Measurements from ENCODE around the gene COPZ1.

COPZ1 gene

GRCh38 chr12:54357506-54358190 is 32.7 kb downstream of the COPZ1 start:
- H3K4me3 ChIP-seq (ENCODE audit: low read depth, low read length), result no peak overlapping the region

GRCh38 chr12:54358191-54358944 is 33.4 kb downstream of the COPZ1 start:
- peak overlapping the region; percentile 64 for H3K4me3 ChIP-seq (ENCODE audit: low read depth, low read length)

DNA sequence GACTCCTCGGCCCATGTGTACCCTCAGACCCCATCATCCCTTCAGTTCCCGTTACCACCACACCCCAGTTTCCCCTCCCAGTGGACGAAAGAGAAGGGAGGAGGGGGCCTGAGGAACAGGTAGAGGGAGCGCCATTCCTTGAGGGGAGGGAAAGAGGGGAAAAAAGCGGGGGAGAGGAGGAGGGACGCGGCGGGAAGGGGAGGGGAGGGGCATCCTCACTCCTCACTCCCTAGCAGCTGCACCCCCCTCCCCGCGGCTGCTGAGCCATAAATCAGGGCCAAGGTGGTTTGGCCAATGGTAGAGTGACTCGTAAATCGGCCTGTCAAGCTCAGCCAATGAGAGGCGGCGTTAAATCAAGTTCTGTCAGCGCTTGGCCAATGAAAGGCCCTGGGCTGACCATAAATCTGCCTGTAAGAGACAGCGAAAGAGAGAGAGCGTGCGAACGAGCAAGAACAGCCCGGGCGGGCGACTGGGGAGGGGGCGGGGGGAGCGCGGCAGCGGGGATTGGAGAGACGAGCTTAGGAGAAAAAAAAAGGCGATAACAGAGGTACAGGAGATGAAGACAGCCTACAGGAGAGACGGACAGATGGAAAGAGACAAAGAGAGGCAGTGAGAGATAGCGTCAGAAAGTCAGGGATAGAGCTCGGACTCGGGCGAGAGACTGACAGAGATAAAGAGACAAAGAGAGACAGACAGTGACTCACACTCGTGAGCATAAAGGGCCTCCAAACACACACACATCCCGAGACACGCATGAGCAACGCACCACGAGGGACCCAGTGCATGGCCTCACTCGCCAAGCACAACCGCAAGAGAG is 34.2 kb downstream of the COPZ1 start:
- peak overlapping the region; percentile 64 for H3K4me3 ChIP-seq (ENCODE audit: low read depth, low read length)

DNA sequence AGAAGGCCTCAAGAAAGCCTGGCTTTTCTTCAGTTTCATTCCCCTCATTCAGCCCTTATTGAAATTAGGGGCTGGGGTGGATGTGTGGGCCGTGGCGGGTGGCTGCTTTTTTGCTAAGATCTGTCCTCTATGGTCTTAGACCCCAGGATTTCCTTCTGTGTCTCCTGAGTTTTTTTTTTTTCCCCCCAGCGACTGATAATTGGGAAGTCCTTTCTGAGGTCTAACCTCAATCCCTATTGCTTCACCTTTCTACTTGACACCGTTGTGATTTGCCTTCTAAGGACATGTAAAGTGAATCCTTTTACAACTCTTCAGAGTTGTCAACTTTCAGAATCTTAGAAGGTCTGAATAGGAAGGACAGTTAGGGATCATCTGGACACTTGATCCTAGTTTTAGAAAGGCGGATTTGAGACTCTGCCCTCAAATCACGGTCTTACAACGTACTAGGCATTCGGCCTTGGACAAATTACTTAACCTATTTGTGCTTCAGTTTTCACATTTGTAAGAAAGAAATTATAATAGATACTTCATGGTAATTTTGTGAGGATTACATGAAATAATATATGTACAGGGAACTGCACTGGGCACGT is 34.9 kb downstream of the COPZ1 start:
- H3K4me3 ChIP-seq (ENCODE audit: low read depth, low read length), result peak overlapping the region; percentile 52

GRCh38 chr12:54360717-54361456 is 36.0 kb downstream of the COPZ1 start:
- H3K4me3 ChIP-seq (ENCODE audit: low read depth, low read length), result no peak overlapping the region

- H3K4me3 ChIP-seq (ENCODE audit: low read depth, low read length), result no peak overlapping the region
Measured at GRCh38 chr12:54363047-54363446, 38.1 kb downstream of the COPZ1 start.

DNA sequence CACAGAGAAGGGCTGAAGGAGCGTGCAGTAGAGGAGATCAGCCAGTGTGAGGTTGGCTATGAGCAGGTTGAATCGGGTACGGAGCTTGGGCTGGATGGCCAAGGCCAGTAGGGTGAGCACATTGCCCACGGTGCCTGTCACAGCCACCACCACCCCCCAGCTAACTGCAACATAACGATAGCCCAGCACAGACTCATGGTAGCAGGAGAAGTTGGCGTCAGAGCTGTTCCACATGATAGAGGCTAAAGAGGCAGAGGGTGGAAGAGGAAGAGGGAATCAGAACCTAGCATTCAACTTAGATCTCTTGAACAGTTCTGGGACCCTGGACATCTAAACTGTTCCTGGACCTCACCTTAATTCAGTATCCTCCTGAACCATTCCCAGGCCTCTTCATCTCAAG is 38.7 kb downstream of the COPZ1 start:
- H3K4me3 ChIP-seq (ENCODE audit: low read depth, low read length), result no peak overlapping the region

GRCh38 chr12:54364413-54364812 is 39.5 kb downstream of the COPZ1 start, which contains the start of gene GPR84:
Gene GPR84 (minus strand): TSS chr12:54364486. CDS start chr12:54363851, 635 bp downstream.
- no peak within 1 kb of the TSS for H3K4me3 ChIP-seq (ENCODE audit: low read depth, low read length)

GRCh38 chr12:54368025-54368708 is 43.2 kb downstream of the COPZ1 start:
- no peak overlapping the region for H3K4me3 ChIP-seq (ENCODE audit: low read depth, low read length)

- H3K4me3 ChIP-seq (ENCODE audit: low read depth, low read length), result peak overlapping the region; percentile 10
Measured at GRCh38 chr12:54368709-54369596, 44.0 kb downstream of the COPZ1 start.

GRCh38 chr12:54369597-54370131 is 44.7 kb downstream of the COPZ1 start:
- H3K4me3 ChIP-seq (ENCODE audit: low read depth, low read length), result no peak overlapping the region

GRCh38 chr12:54370171-54370730 is 45.3 kb downstream of the COPZ1 start:
- peak overlapping the region; percentile 6 for H3K4me3 ChIP-seq (ENCODE audit: low read depth, low read length)

- H3K4me3 ChIP-seq (ENCODE audit: low read depth, low read length), result no peak overlapping the region
Measured at GRCh38 chr12:54371328-54372112, 46.6 kb downstream of the COPZ1 start.

DNA sequence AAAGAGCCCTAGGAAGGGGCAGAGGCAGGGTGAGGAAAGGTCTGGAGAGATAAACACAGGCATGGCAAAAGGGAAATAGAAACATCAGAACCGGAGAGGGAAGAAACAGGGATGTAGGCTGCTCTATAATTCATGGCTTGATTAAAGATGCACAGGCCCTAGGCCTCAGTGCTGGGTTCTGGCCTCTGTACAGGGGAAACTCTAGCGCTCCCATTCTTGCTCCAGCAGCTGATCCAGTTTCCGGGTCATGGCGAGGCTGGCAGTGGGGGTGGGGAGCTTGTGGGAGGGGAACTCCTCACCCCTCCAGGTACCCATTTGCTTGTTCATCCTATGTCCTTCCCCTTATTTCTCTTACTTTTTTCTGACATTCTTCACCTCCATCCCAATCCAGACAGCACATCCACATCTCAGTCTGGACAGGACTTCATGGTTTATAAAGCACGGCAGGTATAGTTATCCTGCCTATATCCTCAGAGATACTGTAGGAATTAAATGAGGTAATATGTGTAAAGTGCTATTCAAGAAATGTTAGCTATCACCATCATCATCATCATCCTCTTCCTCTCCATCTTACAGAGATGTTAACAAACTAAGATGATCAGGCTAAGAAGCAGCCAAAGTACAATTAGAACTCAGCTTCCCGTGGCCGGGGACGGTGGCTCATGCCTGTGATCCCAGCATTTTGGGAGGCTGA is 47.3 kb downstream of the COPZ1 start:
- H3K4me3 ChIP-seq (ENCODE audit: low read depth, low read length), result no peak overlapping the region

GRCh38 chr12:54373649-54374561 is 49.0 kb downstream of the COPZ1 start:
- H3K4me3 ChIP-seq (ENCODE audit: low read depth, low read length), result no peak overlapping the region

All from iPS-11a (cell line).